AG04449 (cell line): ENCODE measurements around the gene VAPA.

Experiments
- CTCF ChIA-PET: fragments of 350-600 bp; formaldehyde crosslinking; extraction: SDS; loops from one replicate; lab custom pipeline; 2021; ENCODE audit warnings: antibody characterized with exemption; lab: Yijun Ruan, JAX
- POLR2A ChIA-PET: fragments of 400-600, 350-600 bp; formaldehyde crosslinking; extraction: SDS; loops from one replicate; lab custom pipeline; 2020; ENCODE audit warnings: antibody characterized with exemption, inconsistent platforms; lab: Yijun Ruan, JAX
- DNase-seq: peaks from one replicate; pipeline ENCODE4 v3.0.0-alpha.2; 2010; ENCODE audit warnings: low read depth, low spot score
- H3K4me3 ChIP-seq: 2 replicates; pipeline ENCODE4 v1.5.1; 2011; ENCODE audit warnings: low read depth, mild to moderate bottlenecking, control low read depth, low read length
- TF ChIP-seq, protein P1 (sequence below): IDR thresholded peaks from one replicate; pipeline ENCODE4 v1.5.1; 2011; ENCODE audit warnings: mild to moderate bottlenecking, moderate library complexity, low read length, control low read depth, inconsistent platforms; ENCODE audit not compliant: insufficient read depth; ENCODE audit errors: missing control alignments

VAPA gene

DNA sequence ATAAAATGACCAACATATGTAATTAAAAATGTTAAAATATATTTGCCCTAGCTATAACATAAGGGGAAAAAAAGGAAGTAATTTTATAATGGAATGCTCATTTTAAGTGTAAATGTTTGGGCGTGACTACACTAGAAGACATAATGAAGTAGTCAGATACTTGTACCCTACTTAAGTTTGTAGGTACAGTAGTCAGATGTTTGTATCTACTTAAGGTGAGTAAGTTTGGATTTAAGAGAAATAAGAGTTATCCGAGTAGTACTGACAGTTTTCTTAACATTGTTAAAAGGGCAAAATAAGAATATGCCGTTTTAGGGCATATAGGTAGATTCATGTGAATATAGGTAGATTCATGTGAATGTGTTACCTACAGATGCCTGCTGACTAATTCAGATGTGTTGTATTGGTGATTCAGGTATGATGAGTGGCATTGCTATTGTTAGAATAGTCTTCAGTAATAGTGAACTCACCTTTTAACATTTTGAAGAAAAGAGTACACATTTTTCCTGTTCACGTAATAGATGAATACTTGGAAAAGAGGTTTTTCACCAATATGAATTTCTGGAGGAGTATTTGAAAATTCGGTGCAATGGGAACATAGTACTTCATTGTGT lies 14.9 kb downstream of the VAPA start:
- TF ChIP-seq, protein P1, sequence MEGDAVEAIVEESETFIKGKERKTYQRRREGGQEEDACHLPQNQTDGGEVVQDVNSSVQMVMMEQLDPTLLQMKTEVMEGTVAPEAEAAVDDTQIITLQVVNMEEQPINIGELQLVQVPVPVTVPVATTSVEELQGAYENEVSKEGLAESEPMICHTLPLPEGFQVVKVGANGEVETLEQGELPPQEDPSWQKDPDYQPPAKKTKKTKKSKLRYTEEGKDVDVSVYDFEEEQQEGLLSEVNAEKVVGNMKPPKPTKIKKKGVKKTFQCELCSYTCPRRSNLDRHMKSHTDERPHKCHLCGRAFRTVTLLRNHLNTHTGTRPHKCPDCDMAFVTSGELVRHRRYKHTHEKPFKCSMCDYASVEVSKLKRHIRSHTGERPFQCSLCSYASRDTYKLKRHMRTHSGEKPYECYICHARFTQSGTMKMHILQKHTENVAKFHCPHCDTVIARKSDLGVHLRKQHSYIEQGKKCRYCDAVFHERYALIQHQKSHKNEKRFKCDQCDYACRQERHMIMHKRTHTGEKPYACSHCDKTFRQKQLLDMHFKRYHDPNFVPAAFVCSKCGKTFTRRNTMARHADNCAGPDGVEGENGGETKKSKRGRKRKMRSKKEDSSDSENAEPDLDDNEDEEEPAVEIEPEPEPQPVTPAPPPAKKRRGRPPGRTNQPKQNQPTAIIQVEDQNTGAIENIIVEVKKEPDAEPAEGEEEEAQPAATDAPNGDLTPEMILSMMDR: no peak
- DNase-seq: no peak
- ChIA-PET POLR2A (interaction anchor here (0.7 to 1.2 kb wide), 2 partner anchors 15 to 29 kb away, joined by 3 to 5 read pairs; partner anchors contain the start of gene VAPA), CTCF (interaction anchor here (1.1 kb wide), 1 partner anchor 21 kb away, joined by 3 read pairs; no protein-coding TSS in a partner anchor)
- no peak overlapping the region for H3K4me3 ChIP-seq

DNA sequence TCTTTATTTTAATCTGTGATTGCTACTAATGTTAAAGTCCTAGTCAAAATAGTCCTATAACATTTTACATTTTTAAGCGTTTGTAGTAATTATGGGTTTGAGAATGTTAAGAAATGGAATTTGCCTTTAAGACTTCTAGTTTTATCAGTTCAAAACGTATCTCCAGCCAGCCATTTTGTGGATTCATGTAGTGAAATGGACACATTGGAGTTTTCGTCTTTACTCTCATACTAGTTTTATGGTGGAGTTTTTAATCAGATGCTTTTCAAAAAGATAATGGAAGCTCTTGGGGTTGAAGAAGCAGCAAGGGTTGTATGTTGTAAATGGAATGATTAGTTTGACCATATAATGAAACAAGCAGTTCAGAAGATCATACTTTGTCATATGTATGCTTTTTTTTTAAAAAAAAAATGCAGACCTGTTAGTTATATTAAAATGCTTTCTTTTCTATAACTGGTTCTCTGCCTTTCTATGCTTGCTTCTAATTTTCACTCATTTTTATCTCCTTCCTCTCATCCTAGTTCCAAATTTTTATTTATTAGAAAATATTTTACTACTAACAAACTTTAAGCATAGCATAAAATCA lies 16.6 kb downstream of the VAPA start:
- ChIA-PET POLR2A (no interaction called here), CTCF (no interaction called here)
- no peak overlapping the region for H3K4me3 ChIP-seq
- TF ChIP-seq, protein P1: no peak
- no peak for DNase-seq

DNA sequence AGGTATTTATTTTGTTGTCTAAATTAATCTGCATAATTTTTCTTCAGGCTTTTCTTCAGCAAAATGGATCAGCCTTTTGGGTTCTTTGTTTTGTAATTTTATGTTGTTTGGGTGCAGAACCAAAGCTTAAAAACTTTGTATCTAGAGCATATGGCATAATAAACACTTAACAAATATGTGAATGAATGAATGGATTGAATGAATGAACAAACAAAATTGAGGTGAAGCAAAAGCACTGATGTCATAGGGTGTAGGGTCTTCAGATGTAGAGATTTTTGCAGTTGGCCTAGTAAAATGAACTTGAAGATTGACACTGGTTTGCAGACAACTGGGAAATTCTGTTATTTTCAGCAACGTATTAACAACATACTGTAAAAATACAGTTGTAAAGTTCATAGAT lies 17.3 kb downstream of the VAPA start:
- ChIA-PET CTCF (no interaction called here), POLR2A (no interaction called here)
- TF ChIP-seq, protein P1: no peak
- DNase-seq: no peak
- H3K4me3 ChIP-seq: no peak overlapping the region

DNA sequence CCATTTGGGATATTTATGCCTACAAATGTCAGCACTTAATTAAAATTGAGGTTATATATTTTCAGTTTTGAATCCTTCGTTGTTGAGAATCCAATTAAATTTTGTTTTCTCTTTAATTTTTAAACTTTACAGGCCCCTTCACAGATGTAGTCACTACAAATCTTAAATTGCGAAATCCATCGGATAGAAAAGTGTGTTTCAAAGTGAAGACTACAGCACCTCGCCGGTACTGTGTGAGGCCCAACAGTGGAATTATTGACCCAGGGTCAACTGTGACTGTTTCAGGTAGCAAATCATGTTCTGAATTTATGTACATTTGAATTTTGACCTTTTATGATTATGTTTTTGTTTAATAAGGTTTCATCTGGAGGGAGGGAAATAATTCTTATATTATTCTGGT lies 17.9 kb downstream of the VAPA start:
- CTCF ChIA-PET: interaction anchor here (1.0 to 2.9 kb wide), 2 partner anchors 19 to 247 kb away, joined by 3 to 11 read pairs; no protein-coding TSS in a partner anchor

DNA sequence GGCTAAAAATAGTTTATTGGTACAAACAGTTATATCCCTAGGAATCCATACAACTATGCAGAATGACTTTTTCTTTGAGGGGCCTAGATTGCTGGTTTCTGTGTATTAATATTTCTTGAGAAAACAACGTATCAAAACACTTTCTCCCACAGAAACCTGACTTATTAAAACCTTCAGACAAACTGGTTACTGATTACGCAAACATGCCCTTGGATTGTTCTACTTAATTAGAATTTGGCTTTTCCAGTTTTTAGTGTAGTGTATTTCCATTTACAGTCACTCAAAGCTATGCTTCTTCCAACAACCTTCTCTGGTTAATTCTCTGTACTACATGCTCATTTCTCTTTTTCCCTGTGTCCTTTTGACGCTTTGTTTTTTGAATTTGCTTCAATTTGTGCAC lies 20.0 kb downstream of the VAPA start:
- CTCF ChIA-PET: interaction anchor here (2.9 kb wide), 1 partner anchor 17 kb away, joined by 11 read pairs; no protein-coding TSS in a partner anchor

More for the DNA sequence above, 17.9 kb downstream of the VAPA start:
- POLR2A ChIA-PET: no interaction called here
- TF ChIP-seq, protein P1: no peak
- no peak for DNase-seq
- no peak overlapping the region for H3K4me3 ChIP-seq

DNA sequence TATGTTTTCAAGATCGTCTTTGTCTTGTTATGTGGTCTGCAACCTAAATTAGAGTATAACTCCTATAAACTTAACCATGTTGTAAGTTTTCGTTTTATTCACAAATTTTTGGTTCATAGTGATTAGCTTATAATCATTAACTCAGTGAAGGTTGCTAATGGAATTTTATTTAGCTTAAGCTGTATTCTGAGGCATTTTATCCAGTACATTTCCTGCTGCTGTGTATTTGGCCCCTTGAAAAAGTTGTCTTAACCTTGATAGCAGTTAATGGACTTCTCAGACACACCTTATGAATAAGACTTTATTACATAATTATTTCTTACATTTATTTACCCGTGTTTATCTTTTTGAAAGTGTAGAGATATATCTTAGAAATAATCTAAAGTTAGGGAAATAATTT lies 20.5 kb downstream of the VAPA start:
- TF ChIP-seq, protein P1: no peak
- no peak overlapping the region for H3K4me3 ChIP-seq
- no peak for DNase-seq
- CTCF ChIA-PET: interaction anchor here (2.9 kb wide), 1 partner anchor 16 kb away, joined by 11 read pairs; no protein-coding TSS in a partner anchor
- POLR2A ChIA-PET: no interaction called here

More for the DNA sequence above, 20.0 kb downstream of the VAPA start:
- POLR2A ChIA-PET: no interaction called here
- no peak overlapping the region for H3K4me3 ChIP-seq
- TF ChIP-seq, protein P1: no peak
- DNase-seq: no peak
